Urinary bladder (tissue), 4 donors: Measurements from ENCODE around the gene PIP5K1C. TPM values are rescaled to one million over a fixed set of nuclear protein-coding genes. Genes with fewer than 3 reads are reported as not detected.

Experiments used
- DNase-seq: peaks from one replicate; pipeline ENCODE4 v3.0.0-alpha.2; 2015; ENCODE audit errors: extremely low spot score
- H3K27ac ChIP-seq: one replicate; pipeline ENCODE4 v1.5.1; 2013; ENCODE audit warnings: low read depth, mild to moderate bottlenecking, moderate library complexity
- H3K36me3 ChIP-seq: one replicate; pipeline ENCODE4 v1.6.1; 2013; ENCODE audit warnings: mild to moderate bottlenecking, moderate library complexity; ENCODE audit not compliant: insufficient read depth
- H3K4me1 ChIP-seq: one replicate; pipeline ENCODE4 v1.6.1; 2013; ENCODE audit warnings: mild to moderate bottlenecking, moderate library complexity; ENCODE audit not compliant: insufficient read depth
- H3K4me3 ChIP-seq: one replicate; pipeline ENCODE4 v1.5.1; 2013; ENCODE audit warnings: low read depth, low read length
- WGBS: extraction: QIAGEN DNeasy Blood & Tissue Kit; methylation state at CpG from one replicate; pipeline ENCODE4 v1.1.7; 2013; 5-methylcytosine and 5-hydroxymethylcytosine counted together
- polyA plus RNA-seq: library from polyadenylated mRNA; stranded (reverse); fragments of 200-250 nt; gene quantifications from one replicate; pipeline ENCODE4 v1.2.3, GENCODE V29; 2013
- total RNA-seq: library from RNA; depleted of rRNA; stranded (reverse); fragments of >200 nt; gene quantifications from one replicate; pipeline ENCODE4 v1.2.3, GENCODE V29; 2014
- donor health status: healthy with polysubstance abuse.
- donor health status: healthy.

Gene PIP5K1C
- total and polyA plus RNA-seq, 2 donors = 17.1 to 60.8 TPM

DNA sequence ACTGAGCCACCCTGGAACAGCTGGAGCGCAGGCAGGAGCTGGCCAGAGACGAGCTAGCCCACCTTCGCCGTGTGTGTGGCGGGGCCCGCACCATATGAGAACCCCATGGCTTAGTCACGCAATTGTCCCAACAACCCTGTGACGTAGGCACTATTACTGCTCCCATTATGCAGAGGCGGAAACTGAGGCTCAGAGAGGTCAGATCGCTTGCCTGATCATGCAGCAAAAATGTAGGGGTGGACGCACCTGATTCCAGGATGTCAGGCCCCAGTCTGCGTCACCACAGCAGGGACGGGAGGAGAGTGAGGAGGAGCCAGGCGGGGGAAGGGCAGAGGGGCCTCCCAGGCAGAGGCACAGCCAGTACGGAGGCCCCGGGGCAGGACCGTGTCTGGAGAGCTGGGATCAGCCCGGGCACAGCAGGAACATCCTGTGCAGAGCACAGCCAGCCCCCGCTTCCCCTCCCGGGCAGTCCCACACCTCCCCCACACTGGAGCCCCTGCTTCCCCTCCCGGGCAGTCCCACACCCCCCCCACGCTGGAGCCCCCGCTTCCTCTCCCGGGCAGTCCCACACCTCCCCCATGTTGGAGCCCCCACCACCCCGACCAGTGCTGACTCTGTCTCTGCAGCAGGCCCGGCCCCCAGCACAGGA lies 16.7 kb downstream of the PIP5K1C start:
- 66% methylated on average over 26 of the region's 26 CpGs for WGBS
- no peak for DNase-seq
- H3K36me3 ChIP-seq = peaks cover 4% of the 10 kb centered on the region
- H3K4me3 ChIP-seq = no peak overlapping the region
- H3K27ac ChIP-seq = no peak overlapping the region
- no peaks in the 10 kb centered on the region for H3K4me1 ChIP-seq

- H3K4me1 ChIP-seq = no peaks in the 10 kb centered on the region
- no peak overlapping the region for H3K4me3 ChIP-seq
- H3K36me3 ChIP-seq = peaks cover 2% of the 10 kb centered on the region
- DNase-seq = no peak
- 72% methylated on average over 17 of the region's 17 CpGs for WGBS
- no peak overlapping the region for H3K27ac ChIP-seq
Observed at GRCh38 chr19:3682741-3683404, 17.4 kb downstream of the PIP5K1C start.

- WGBS = 94% methylated on average over 10 of the region's 10 CpGs
- Histone ChIP-seq H3K27ac (no peak overlapping the region), H3K36me3 (peaks cover 2% of the 10 kb centered on the region), H3K4me1 (no peaks in the 10 kb centered on the region), H3K4me3 (no peak overlapping the region)
- no peak for DNase-seq
Observed at GRCh38 chr19:3682286-3682685, 18.0 kb downstream of the PIP5K1C start.

DNA sequence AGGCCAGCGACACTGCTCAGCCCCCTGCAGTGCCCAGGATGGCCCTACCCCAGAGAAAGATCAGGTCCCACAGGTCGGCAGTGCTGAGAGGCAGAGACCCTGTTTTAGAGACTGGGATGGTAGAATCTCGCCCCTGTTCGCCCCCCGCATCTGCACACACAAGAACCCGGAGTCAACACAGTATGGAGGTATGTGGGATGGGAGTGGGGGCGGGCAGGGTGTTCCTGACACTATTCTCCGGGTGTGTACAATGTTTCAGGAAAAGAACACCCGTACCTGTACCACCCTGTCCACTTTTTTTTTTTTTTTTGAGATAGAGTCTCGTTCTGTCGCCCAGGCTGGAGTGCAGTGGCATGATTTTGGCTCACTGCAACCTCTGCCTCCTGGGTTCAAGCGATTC lies 19.3 kb downstream of the PIP5K1C start:
- Histone ChIP-seq H3K36me3 (peaks cover 2% of the 10 kb centered on the region), H3K4me3 (no peak overlapping the region), H3K27ac (no peak overlapping the region), H3K4me1 (no peaks in the 10 kb centered on the region)
- DNase-seq = no peak
- WGBS = 92% methylated on average over 12 of the region's 12 CpGs

- H3K4me1 ChIP-seq = no peaks in the 10 kb centered on the region
- no peak overlapping the region for H3K4me3 ChIP-seq
- WGBS = 94% methylated on average over 13 of the region's 13 CpGs
- no peak for DNase-seq
- peaks cover under 1% of the 10 kb centered on the region for H3K36me3 ChIP-seq
- no peak overlapping the region for H3K27ac ChIP-seq
Observed at GRCh38 chr19:3679581-3679980, 20.7 kb downstream of the PIP5K1C start.

DNA sequence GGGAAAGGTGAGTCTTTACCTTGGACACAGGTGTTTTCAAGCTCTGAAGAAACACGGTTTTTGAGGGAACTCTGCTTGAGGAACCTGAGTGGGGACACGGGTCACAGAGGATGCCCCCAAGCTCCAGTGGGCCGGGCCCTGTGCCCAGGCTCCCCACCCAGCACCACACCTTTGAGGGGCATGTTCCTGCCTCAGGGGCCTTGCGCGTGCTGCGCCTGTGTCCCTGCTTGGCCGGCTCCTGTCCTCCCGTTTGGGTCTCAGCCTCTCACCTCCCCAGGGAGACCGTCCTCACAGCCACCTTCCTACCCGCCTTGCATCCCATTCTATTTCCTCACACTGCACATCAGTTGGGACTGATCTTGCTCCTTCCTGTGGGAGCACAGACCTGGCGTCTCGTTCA lies 21.1 kb downstream of the PIP5K1C start:
- no peak overlapping the region for H3K27ac ChIP-seq
- DNase-seq = no peak
- no peak overlapping the region for H3K4me3 ChIP-seq
- WGBS = 92% methylated on average over 12 of the region's 12 CpGs
- H3K4me1 ChIP-seq = no peaks in the 10 kb centered on the region
- no peaks in the 10 kb centered on the region for H3K36me3 ChIP-seq

GRCh38 chr19:3678188-3678587 lies 22.1 kb downstream of the PIP5K1C start:
- Histone ChIP-seq H3K36me3 (no peaks in the 10 kb centered on the region), H3K4me1 (no peaks in the 10 kb centered on the region), H3K4me3 (no peak overlapping the region), H3K27ac (no peak overlapping the region)
- DNase-seq = no peak
- 99% methylated on average over 3 of the region's 3 CpGs for WGBS

DNA sequence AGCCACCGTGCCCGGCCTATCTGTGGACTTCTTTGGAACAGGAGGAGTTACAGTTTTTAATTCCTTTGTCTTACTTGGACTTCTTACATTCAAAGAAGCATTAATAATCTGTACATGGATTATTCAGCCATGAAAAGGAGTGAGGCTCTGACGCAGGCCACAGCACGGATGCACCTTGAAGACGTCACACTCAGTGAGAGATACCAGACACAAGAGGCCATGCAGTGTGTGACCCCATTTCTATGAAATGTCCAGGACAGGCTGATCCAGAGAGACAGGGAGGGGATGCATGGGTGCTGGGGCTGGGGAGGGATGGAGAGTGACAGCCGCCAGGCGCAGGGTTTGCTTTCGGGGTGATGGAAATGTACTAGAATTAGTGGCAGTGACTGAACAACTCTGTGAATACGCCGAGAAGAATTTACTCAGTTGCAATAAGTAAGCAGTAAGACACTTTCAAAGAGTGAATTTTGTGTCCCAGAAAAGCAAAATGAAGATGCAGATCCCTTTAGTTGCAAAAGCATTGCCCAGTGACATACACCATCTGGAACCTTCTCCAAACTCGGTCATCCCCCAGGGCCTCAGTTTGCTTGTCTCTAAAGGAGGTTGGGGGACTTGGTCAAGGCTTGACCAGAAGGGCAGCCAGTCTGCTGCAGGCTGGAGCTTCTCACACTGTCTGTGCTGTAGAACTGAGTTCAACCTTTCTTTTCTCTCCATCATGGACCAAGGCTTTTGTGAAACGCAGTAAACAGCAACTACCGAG lies 25.3 kb downstream of the PIP5K1C start:
- Histone ChIP-seq H3K36me3 (no peaks in the 10 kb centered on the region), H3K4me1 (no peaks in the 10 kb centered on the region), H3K27ac (no peak overlapping the region), H3K4me3 (no peak overlapping the region)
- WGBS = 74% methylated on average over 13 of the region's 13 CpGs
- DNase-seq = no peak

DNA sequence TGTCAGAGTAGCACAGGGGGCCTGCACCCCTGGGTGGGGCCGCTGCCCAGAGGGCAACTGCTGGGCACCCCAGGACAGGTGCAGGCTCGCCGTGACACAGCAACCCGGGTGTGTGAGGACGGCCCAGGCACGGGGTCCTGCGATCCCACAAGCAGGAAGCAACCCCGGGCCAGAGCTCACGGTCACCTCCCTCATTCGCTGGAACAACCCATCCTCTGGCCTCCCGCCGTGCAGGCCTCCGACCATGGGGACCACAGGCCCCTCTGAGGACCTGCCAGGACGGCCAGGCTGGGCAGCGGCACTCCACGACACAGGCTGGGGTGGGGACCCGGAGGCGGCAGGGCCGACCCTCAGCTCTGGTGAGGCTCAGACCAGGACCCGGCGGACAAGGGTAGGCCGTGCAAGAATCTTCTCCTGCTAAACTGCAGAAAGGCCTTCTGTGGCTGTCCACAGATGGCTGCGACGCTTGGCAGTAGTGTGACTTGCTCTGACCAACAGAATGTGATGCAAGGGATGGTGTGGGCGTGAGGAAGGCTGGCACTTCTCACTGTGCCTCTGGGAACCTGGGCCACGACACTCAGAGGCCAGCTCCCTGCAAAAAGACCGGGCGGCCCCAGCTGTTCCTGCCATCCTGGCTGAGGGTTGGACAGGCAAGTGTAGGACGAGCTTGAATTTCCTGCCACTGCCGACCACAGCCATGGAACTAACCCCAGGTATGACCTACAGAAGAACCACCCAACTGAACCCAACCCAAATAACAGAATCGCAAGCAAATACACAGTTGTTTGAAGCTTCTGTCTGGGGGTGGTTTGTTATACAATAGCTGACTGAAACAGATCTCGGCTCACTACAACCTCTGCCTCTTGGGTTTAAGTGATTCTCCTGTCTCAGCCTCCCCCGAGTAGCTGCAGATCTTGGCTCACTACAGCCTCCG lies 26.5 kb downstream of the PIP5K1C start:
- H3K4me3 ChIP-seq = no peak overlapping the region
- no peak for DNase-seq
- no peak overlapping the region for H3K27ac ChIP-seq
- WGBS = 95% methylated on average over 34 of the region's 34 CpGs
- no peaks in the 10 kb centered on the region for H3K4me1 ChIP-seq
- no peaks in the 10 kb centered on the region for H3K36me3 ChIP-seq

DNA sequence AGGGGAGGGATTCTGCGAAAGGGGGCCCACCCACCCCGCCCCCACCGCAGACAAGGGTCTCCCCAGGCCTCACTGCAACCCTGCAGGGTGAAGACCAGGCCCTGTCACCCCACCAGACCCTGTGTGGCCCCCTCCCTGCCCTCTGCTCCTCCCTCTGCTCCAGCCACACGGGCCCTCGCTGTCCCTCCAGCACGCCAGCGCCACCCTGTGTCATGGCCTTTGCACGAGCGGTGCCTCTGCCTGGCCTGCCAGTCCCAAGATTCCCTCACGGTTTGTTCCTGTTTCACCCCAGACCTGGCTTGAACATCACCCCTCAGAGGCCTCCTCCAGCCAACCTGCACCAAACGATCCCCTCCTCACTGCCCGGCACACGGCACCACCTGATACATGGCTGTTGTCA lies 27.3 kb downstream of the PIP5K1C start:
- Histone ChIP-seq H3K27ac (no peak overlapping the region), H3K4me3 (no peak overlapping the region), H3K4me1 (no peaks in the 10 kb centered on the region), H3K36me3 (no peaks in the 10 kb centered on the region)
- 89% methylated on average over 13 of the region's 13 CpGs for WGBS
- DNase-seq = no peak

DNA sequence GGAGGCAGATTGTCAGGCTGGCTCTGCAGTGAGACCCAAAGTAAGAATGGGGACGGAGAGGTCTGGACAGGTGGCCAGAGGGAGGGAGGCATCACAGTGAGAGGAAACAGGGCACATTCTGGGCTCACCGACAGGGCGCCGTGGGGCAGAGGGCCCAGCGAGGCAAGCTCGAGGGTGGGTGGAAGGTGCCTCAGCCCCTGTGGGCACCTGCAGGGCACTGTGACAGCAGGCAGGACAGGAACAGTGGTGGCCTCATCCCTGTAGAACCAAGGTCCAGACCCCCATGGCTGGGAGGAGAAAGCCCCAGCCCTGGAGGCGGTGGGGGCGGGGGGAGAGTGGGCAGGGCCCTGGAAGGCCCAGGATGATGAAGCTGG lies 27.7 kb downstream of the PIP5K1C start:
- no peaks in the 10 kb centered on the region for H3K36me3 ChIP-seq
- DNase-seq = no peak
- H3K4me3 ChIP-seq = no peak overlapping the region
- 83% methylated on average over 8 of the region's 8 CpGs for WGBS
- no peak overlapping the region for H3K27ac ChIP-seq
- H3K4me1 ChIP-seq = no peaks in the 10 kb centered on the region

- Histone ChIP-seq H3K4me3 (no peak overlapping the region), H3K36me3 (no peaks in the 10 kb centered on the region), H3K4me1 (no peaks in the 10 kb centered on the region), H3K27ac (peak overlapping the region; percentile 98)
- DNase-seq = no peak
- WGBS = 39% methylated on average over 40 of the region's 40 CpGs
Observed at GRCh38 chr19:3671680-3672574, 28.3 kb downstream of the PIP5K1C start.
